ENCODE results near the gene SHB.
"Not testable (repeated sequence)": the region's sequence is repeated elsewhere in the genome, so short reads cannot be mapped to it uniquely, and the experiment has no call there.

DNA sequence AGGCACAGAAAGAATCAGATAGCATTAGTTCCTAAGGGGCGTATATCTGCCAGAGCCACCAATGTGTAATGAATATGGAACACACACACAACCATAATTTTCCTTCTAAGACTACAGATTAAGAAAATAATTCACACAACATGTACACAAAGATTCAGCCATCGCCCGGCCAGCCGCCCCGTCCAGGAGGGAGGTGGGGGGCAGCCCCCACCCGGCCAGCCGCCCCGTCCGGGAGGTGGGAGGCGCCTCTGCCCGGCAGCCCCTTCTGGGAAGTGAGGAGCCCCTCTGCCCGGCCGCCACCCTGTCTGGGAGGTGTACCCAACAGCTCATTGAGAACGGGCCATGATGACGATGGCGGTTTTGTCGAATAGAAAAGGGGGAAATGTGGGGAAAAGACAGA, 178.0 kb downstream of the SHB start:
- not testable (repeated sequence) for TF ChIP-seq EZH2 (optimal IDR thresholded peaks at IDR 0.05; ENCODE audit: low read depth, low read length); EZH2phosphoT487 (IDR thresholded peaks at IDR 0.05; ENCODE audit: low read length)
- TF ChIP-seq, protein P1, sequence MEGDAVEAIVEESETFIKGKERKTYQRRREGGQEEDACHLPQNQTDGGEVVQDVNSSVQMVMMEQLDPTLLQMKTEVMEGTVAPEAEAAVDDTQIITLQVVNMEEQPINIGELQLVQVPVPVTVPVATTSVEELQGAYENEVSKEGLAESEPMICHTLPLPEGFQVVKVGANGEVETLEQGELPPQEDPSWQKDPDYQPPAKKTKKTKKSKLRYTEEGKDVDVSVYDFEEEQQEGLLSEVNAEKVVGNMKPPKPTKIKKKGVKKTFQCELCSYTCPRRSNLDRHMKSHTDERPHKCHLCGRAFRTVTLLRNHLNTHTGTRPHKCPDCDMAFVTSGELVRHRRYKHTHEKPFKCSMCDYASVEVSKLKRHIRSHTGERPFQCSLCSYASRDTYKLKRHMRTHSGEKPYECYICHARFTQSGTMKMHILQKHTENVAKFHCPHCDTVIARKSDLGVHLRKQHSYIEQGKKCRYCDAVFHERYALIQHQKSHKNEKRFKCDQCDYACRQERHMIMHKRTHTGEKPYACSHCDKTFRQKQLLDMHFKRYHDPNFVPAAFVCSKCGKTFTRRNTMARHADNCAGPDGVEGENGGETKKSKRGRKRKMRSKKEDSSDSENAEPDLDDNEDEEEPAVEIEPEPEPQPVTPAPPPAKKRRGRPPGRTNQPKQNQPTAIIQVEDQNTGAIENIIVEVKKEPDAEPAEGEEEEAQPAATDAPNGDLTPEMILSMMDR (IDR thresholded peaks at IDR 0.05; ENCODE audit: low read length): not testable (repeated sequence)
